ENCODE results near the gene CXCL14.

The CXCL14 gene, protein sequence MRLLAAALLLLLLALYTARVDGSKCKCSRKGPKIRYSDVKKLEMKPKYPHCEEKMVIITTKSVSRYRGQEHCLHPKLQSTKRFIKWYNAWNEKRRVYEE

DNA sequence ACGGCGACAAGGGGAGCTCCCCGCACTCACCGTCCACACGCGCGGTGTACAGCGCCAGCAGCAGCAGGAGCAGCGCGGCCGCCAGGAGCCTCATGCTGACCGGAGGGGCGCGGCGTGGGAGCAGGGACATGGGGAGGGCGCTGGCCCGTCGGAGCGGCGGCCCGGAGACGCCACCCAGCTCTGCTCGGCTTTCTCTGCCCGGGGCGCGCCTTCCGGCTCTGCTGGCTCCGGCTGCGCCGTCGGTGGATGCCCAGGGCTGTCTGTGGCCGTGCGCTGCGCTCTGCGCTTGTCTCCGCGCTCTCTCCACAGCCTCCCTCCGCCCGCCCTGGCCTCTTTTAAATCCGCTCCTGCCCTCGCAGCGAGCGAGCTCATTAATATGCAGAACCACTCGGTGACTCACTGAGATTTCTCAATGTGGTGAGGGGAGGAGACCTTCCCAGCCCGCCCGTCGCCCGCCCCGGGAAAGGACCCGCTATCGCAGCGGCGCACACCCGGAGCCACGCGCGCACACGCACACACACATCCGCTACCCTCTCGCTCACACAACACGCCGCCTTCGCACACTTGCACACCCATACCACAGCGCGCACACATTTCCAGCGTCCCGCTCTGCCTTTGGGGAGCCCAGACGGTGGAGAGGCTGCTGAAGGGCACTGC, at the start of gene CXCL14:
Gene CXCL14, minus strand, starts transcription at position 307 of the 657 bp plus-strand sequence. Its CDS starts 213 bp downstream, at position 94.
- peak; percentile 63 to 66 for DNase-seq

DNA sequence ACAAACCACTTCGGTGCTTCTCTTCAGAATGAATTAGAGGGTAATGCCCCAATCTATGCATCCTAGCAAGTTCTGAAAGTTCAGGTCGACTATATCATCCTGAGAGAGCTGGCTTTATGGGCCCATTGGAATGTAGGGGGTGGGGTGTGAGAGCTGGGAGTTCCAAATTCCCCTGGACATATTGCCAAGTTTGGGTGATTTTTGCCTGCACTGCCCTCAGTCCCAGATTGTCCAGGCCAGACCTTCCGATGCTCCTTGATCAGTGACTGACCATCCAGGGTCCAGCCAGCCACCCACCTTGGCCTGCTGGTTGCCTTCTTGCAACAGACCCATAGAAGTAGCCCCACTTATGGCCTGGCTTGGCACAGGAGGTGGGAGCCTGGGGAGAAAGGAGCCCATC, 47.8 kb upstream of the CXCL14 start:
- DNase-seq: no peak

DNA sequence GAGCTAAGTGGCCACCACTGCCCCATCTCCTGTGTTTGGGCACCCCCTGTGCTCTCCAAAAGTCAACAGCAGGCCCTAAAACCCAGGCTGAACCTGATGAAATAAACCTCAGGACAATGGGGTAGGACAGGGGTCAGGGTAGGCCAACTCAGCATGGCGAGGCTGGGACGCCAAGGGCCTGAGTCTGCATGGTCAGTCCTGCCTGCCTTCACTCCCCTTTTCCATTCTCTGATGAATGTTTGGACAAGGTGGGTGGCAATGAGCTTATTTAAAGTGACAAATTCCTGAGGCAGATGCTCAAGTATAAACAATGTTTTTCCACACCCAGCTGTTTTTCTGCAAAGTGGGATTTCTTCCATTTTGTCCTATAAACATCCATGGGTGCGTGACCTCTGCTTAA, 47.2 kb upstream of the CXCL14 start:
- no peak for DNase-seq

DNA sequence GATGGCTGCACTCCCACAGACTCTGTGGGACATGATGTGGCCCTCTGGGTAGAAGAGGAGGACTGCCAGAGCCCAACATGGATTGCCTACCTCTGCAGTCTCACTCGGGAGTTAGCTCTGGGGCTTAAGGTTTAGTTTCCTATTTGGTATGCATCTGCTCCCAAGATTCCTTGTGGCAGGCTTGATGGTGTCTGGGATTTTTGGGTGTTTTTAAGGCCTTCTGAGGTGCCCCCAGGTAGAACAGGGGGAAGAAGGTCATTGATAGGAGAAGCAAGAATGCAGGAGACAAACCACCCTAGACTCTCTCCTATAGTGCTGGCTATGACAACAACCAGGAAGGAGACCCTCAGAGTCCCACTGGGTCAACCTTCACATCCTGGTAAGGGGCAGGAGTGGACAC, 46.7 kb upstream of the CXCL14 start:
- no peak for DNase-seq

DNA sequence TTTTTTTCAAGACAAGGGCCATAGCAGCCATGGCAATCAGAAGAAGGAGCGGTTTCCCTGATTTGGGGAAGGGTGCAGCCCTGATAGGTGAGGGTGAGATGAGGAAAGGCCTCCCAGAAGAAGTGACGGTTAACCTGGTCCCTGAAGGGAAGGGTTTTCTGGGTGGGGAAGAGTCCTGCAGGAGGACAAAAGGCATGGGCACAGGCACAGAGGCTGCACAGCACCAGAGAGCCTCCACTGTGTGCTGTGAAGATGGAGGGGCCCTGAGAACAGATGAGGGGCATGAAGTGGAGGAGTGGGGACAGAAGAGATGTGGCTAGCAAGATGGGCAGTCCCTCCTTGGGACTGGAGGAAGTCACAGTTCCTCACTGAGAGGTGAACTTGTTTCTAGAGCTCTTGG, 46.3 kb upstream of the CXCL14 start:
- DNase-seq: no peak

DNA sequence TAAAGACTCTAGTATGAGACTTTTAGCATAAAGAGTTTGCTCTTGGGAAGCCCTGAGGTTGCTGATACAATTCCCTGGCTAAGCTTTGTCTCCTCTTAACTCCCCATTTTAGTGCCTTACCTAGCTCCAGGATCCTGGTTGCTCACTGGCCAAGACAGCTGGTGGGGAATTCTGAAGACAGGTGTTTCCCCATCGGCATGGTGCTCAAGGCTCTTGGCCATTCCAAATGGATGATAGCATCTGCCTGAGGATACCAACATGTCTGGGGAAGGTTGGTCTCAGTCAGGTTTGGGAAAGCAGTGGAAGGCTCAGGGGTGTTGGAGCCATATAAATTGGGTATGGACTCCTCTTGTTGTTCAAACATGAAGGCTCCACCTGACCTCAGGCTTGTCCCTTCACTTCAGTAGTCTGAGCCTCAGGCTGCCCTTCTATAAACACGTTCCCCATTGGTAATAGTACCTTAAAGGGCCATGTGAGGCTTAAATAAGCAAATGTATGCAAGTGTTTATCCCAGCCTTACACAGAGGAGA, 44.5 kb upstream of the CXCL14 start:
- no peak for DNase-seq

DNA sequence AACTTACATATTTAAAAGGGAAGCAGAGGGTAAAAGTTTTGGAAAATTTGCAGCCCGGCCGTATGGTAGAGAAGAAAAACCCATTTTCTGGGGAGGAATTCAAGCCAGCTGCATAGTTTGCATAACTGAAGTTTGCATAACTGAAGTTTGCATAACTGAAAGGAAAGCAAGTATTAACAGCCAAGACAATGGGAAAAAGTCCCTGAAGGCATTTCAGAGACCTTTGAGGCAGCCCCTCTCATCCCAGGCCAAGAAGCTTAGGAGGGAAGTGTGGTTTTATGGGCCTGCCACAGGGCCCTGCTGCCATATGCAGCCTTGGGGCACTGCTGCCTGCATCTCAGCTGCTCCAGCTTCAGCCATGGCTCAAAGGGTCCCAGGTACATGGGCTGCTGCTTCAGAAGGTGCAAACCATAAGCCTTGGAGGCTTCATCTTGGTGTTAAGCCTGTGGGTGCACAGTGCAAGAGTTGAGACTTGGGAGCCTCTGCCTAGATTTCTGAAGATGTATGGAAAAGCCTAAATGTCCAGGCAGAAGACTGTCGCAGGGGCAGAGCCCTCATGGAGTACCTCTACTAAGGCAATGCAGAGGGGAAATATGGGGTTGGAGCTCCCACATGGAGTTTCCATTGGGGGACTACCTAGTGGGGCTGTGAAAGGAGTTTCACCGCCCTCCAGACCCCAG, 36.9 kb upstream of the CXCL14 start:
- DNase-seq: peak in 1 of 2 donors; percentile 8

DNA sequence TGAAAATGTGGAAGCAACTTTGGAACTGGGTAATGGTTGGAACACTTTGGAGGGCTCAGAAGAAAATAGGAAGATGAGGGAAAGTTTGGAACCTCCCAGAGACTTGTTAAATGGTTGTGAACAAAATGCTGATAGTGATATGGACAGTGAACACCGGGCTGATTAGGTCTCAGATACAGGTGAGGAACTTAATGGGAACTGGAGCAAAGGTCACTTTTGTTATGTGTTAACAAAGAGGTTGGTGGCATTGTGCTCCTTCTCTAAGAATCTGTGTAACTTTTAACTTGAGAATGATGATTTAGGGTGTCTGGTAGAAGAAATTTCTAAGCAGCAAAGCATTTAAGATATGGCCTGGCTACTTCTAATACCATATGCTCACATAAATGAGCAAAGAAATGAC, 36.4 kb upstream of the CXCL14 start:
- no peak for DNase-seq

DNA sequence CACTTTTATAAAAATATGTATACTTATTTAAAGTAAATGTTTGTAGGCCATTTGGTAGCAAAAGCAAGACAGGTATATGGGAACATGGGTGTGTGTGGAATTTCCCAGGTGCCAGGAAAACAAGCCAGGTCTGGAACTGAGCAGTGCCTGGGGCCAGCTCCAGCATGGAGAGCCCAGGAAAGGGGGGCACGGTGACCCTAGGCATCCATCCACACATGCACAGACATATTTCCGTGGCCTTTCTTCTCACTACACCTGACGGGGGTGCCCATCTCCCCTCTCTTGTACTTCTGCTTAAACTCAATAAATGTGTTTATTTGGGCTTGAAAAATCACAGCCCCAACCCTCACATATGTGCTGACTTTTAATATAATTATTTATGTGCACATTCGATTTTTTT, 31.2 kb upstream of the CXCL14 start:
- DNase-seq: no peak

DNA sequence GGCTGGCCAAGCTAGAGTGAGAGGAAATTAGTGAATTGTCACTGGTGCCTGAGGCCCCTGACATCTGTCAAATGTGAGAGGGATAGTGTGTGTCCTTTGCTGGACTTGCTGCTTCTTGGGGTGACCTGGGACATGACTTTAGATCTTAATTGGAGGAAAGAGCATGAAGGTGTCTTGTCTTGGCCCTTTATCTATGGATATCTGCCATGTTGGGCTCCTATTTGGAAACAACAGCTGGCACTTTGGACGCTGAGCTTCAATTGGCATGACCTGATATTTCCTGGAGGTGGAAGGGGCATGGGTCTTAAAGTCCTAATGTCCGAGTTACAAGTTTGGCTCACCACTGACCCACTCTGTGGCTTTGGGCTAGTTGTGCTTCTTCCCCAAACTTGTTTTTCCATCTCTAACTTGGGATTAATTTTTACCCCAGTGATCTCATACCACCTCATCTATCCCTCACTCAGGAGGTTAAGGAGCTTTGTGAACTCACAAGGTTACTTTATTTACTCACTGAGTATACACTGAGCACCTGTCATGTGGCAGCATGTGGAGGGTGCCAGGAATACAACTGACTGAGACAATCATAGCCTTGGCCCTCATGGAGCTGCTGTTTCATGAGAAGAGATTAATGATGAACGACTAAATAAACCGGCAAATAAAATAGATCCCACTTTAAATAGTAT, 30.1 kb upstream of the CXCL14 start:
- no peak for DNase-seq

DNA sequence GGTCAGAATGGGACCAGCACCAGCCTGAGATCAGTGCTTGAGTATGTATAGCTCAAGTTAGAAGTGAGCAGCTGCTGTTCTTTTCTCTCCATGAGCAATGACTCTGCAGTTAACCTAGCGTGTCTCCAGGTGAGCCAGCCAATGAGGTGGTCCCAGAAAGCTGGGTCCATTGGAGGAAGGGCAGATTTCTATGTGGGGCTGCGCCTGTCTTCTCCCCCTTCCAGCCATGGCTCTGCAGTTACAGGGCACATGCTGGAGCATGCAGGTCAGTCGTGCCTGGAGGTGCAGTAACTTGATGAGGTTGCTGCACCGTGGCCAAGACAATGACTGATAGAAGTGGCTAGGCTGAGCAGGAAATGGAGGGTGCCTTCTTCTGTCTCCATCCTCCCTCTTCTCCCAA, 29.6 kb upstream of the CXCL14 start:
- DNase-seq: no peak

DNA sequence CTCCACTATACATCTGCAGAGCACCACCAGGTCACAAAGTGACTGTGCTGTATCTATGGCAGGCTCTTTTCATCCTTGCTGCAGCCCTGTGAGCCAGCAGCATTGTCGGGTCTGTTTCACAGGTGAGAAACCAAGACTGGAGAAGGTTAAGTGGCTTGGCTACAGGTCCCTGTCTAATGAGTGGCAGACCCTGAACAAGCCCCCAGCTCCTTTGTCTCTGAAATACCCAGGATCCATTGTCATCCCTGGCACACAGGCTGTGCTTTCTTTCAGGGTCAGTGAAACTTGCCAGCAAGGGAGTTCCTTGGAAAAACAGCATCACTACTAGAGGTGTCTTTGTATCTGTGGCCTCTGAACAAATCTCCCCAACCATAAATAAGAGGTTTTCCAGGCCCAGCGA, 27.6 kb upstream of the CXCL14 start:
- DNase-seq: no peak

DNA sequence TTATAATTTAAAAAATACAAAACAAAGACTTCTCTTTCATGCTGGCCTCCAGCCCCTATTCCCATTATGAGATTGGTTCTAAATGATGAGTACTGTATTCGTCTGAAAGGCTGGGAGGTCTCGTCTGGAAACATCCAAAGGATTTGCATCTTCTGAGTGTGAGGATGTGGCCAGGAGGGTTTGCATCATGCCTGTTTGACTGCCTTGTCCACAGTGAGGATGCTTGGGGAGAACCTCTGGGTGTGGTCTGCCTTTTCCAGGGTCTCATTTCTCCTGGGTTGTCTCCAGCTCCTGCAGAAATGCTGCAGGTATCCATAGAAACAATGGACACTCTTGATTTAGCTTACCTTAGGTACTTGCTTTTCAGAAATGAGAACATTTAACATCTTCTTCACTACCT, 26.4 kb upstream of the CXCL14 start:
- DNase-seq: no peak

DNA sequence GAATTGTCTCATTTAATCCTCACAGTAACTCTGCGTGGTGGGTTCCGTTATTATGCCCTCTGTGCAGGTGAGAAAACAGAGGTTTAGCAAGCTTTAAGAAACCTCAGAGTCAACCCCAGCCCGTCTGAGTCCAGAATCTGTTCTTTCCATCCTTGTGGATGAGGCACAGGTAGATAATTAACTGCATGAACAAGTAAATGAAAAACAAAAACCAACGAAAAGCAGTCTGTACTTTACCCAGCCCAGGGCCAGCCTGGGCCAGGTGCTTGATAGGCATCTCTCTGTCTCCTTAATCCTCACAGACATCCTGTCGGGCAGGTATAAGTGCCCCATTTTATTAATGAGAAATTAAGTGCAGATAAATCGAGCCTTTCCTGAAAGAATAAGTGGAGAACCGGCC, 25.3 kb upstream of the CXCL14 start:
- DNase-seq: no peak

DNA sequence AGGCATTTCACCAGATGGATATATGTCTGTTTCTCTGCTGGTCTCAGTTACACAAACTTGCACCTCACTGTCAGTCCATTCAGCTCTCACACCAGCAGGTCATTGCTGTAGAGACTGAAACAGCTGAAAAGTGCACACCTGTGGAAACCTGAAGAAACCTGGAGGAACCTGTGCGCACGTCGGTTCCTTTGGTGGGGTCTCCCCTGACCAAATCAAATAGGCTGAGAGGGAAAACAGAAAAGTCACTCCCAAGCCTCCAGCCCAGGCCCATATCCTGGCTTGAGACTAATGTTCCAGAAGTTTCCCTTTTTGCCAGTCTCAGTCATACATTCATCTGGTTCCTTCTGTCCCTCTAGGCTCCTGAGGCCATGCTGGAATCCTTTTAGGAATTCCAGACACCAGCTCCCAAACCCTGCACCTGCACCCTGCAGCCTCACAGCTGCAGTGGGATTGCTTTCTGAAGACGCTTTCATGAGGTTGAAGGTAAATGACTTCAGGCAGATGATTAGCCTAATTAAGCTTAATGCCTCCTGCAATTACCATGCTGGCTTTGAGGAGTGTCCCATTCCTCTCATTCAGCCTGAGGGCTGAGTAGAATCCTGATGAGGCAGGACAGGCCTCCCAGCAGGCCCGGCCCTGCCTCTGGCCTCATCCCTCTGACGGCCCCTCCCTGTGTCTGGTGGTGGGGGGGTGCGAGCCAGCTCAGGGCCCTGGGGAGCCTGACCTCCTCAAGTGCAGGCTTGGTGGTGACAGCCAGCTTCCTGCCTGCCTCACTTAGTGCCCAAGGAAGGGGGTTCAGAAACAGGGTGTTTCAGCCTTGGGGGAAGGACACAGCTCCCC, 24.3 kb upstream of the CXCL14 start:
- DNase-seq: no peak

DNA sequence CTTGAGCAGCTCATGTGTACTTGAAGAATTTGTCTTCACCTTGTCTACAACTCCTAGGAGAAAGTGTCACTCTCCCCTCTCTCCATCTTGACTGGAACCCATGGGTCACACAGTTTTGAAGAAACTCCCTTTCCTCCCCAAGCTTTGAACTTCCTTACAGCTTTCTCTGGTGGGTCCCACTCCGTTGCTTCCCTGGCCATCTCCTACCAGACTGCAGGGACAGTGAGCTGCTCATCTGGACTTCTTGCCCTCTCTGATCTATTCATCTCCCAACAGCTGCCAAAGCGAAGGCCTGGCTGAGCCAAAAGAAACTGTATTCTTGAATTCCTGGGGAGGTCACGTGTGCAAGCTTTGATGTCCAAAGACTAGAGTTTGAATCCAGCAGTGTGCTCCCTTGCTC, 22.7 kb upstream of the CXCL14 start:
- no peak for DNase-seq

DNA sequence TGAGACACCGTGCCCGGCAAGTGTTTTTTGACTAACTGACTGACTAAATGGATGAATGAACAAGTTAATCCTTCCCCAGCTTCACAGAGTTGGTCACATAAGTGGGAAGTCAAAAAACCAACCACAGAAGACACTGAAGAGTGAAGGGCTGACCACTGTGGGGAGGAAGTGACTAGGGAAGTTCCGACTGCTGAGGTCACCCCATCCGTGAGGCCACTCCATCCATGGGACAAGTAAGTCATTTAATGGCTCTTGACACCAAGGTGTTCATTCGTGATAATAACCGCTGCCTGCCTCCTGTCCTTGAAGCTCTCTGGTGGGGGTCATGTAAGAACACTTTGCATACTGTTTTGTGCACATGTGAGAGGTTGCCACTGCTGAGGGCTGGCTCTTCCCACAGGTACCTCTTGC, 22.2 kb upstream of the CXCL14 start:
- DNase-seq: peak; percentile 35 to 41

DNA sequence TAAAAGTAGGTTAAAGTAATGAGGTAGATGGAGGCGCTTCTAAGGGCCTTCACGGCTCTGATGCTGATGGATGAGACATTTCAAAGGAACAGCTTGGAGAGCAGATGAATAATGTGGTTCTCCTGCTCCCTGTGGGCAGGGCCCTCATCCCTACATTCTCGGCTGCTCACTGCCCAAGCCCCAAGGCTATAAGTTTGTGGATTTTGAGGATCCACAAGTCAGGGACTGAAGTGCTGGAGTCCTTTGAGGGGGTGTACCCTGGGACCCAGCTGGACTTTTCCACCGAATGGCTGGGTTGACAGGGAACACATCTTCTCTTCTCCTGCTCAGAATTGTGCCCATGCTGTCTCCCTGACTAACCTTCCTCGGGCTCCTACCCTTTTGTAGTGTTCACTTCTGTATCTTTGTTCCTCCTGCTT, 21.4 kb upstream of the CXCL14 start:
- no peak for DNase-seq

DNA sequence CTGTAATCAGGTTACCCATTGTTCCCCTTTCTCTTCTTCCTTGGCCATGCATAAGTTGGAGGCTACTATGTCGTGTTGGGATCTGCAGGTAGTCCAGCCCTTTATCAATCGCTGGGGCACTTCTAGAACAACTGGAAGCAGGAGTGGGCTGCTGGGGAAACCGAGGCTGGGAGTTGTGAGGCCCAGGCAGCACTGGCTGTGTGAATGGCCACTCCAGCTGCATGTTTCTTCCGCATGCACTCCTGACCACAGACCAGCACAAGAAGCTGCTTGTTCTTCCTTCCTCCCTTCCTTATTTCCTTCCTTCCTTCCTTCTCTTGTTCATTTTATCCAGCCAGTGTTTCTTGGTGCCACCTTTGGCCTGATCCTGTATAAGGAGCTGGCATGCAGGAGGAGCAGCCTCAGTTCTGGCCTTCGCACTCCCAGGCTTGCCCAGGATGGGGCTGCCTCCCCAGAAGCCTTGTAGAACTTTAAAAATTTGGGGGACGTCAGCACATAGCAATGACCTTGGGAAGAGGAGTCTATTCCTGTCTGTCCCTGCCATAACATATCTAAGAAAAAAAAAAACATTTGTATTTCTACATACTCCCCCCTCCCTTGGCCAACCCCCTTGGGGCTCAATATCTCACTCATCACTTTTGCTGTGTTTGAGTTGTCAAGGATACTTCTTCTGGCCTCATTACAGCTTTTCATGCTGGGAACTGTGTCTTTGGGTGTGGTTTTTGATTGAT, 20.8 kb upstream of the CXCL14 start:
- no peak for DNase-seq

DNA sequence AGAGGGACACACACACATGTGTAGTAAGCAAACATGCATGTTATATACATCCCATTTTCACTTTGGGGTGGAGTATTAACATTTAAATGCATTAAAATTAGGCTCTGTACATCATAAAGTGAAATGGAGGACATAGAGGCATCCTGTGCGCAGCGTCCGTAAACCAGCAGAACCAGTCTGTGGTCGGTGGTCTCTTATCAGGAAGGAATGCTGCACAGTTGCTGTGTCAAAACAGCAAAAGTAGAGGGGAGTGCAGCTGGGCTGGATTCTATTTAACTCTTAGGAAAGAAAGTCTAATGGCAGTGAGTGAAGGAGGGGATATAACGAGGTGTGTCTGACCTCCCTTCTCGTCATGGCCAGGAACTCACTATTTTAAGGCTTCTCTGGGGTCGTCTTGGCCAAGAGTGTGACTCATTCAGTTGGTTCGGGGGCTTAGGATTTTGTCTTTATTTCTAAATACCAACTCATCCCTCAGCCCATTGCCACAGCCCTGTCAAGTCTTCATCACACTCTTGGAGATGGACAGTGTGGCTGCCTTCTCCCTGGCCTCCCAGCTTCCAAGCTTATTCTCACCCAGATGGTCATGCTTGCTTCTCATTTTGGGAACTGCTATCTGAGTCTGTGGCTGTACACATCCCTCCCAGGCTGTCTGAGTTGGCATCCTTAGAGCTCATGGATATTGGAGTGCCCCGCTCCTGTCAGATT, 20.1 kb upstream of the CXCL14 start:
- no peak for DNase-seq

DNA sequence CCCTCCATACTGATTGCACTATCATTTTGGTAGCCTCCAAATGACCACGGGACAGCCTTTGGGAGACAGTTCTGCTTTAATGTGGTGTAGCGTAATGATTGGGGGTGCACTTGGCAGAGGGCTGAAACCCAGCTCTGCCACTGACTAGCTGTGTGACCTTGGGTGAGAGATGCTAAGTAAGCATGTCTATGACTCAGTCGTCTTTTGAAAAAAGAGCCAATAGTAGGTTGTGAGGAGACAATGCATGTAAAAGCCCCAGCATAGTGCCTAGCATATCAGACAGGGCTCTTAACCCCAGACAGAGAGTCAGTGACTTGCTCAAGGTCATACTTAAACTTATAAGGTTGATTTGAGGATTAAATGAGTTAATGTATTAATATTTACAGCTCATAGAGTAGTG, 18.0 kb upstream of the CXCL14 start:
- no peak for DNase-seq
